Measurements from ENCODE around the gene WDR46.

The WDR46 gene

GRCh38 chr6:33323623-33323948 lies 34.5 kb upstream of the WDR46 start:
- TF ChIP-seq CTCF (conservative IDR thresholded peaks at IDR 0.05; ENCODE audit: low read depth, low read length): no peak
- H3K4me3 ChIP-seq (ENCODE audit: low read length): peak overlapping the region; percentile 87
- DNase-seq (ENCODE audit: low read depth): no peak

GRCh38 chr6:33321227-33321626 lies 32.2 kb upstream of the WDR46 start:
- peak overlapping the region; percentile 87 for H3K4me3 ChIP-seq (ENCODE audit: low read length)
- DNase-seq (ENCODE audit: low read depth): no peak
- TF ChIP-seq CTCF (conservative IDR thresholded peaks at IDR 0.05; ENCODE audit: low read depth, low read length): no peak

- DNase-seq (ENCODE audit: low read depth): no peak
- no peak overlapping the region for H3K4me3 ChIP-seq (ENCODE audit: low read length)
- no peak for TF ChIP-seq CTCF (conservative IDR thresholded peaks at IDR 0.05; ENCODE audit: low read depth, low read length)
These were observed 31.5 kb upstream of the WDR46 start for GRCh38 chr6:33320315-33321181.

- H3K4me3 ChIP-seq (ENCODE audit: low read length): no peak overlapping the region
- no peak for TF ChIP-seq CTCF (conservative IDR thresholded peaks at IDR 0.05; ENCODE audit: low read depth, low read length)
- DNase-seq (ENCODE audit: low read depth): no peak
These were observed 30.9 kb upstream of the WDR46 start for GRCh38 chr6:33319939-33320314.

GRCh38 chr6:33318426-33319073 lies 29.5 kb upstream of the WDR46 start:
- peak overlapping the region; percentile 75 for H3K4me3 ChIP-seq (ENCODE audit: low read length)
- TF ChIP-seq CTCF (conservative IDR thresholded peaks at IDR 0.05; ENCODE audit: low read depth, low read length): no peak
- DNase-seq (ENCODE audit: low read depth): no peak

- peak within 1 kb of the TSS; percentile 75 for H3K4me3 ChIP-seq (ENCODE audit: low read length)
- TF ChIP-seq CTCF (conservative IDR thresholded peaks at IDR 0.05; ENCODE audit: low read depth, low read length): no peak
- DNase-seq (ENCODE audit: low read depth): peak; percentile 99
These were observed 28.8 kb upstream of the WDR46 start, which contains the start of gene ZBTB22 for GRCh38 chr6:33317669-33318425. TSS of gene ZBTB22 (minus strand) at chr6:33317744. CDS start at chr6:33316916, 828 bp downstream.

All from retinal pigment epithelial cell (primary cell).